GM13976 (cell line): ENCODE results near the gene TMCC3.

Source experiments
- DNase-seq: peaks from one replicate; pipeline ENCODE4 v3.0.0; 2012; ENCODE audit warnings: low spot score
- CTCF ChIP-seq: IDR thresholded peaks from 2 replicates; pipeline ENCODE4 v1.5.1; 2012; ENCODE audit warnings: borderline replicate concordance, mild to moderate bottlenecking; ENCODE audit not compliant: insufficient read depth; ENCODE audit errors: extremely low read depth, missing control alignments, control extremely low read depth
- in situ Hi-C: fragments of 300-500 bp; cut with MboI; formaldehyde crosslinking; loops from one replicate; pipeline ENCODE4 v1.12.0; 2022; ENCODE audit warnings: low sequenced_read_pairs, mixed read lengths, inconsistent platforms; ENCODE audit not compliant: unreplicated experiment

Gene TMCC3

GRCh38 chr12:94582591-94582990 lies 67.8 kb downstream of the TMCC3 start:
- in situ Hi-C loops: no loop called here
- no peak for DNase-seq
- no peak for TF ChIP-seq CTCF

GRCh38 chr12:94575645-94576403 lies 74.5 kb downstream of the TMCC3 start:
- DNase-seq: no peak
- no peak for TF ChIP-seq CTCF
- in situ Hi-C loops: no loop called here

GRCh38 chr12:94575024-94575423 lies 75.3 kb downstream of the TMCC3 start:
- TF ChIP-seq CTCF: no peak
- in situ Hi-C loops: no loop called here
- no peak for DNase-seq

- no peak for DNase-seq
- TF ChIP-seq CTCF: no peak
- in situ Hi-C loops: no loop called here
Observed at GRCh38 chr12:94571556-94571955, 78.8 kb downstream of the TMCC3 start.

- TF ChIP-seq CTCF: no peak
- in situ Hi-C loops: no loop called here
- no peak for DNase-seq
Observed at GRCh38 chr12:94570161-94570560, 80.2 kb downstream of the TMCC3 start.

GRCh38 chr12:94567761-94568160 lies 82.6 kb downstream of the TMCC3 start:
- in situ Hi-C loops: loop anchor here (10.0 kb wide), 1 partner anchor 307 kb away; no protein-coding TSS in a partner anchor
- TF ChIP-seq CTCF: no peak
- no peak for DNase-seq
